Neural cell (in vitro differentiated cells): ENCODE data around the gene ARID1B. TPM values are rescaled to one million over a fixed set of nuclear protein-coding genes. Genes with fewer than 3 reads are reported as not detected.

Source experiments
- H2AFZ ChIP-seq: fragments of 200-600, 300-800 bp; sonication (generic), shearing (Covaris generic); 2 replicates; pipeline ENCODE4 v1.6.0; 2014; ENCODE audit warnings: low read depth, mild to moderate bottlenecking, antibody characterized with exemption, low read length, moderate library complexity
- H3F3A ChIP-seq: fragments of 200-600 bp; shearing (Covaris generic); 2 replicates; pipeline ENCODE4 v1.6.1; 2016; ENCODE audit warnings: mild to moderate bottlenecking, moderate library complexity, mixed read lengths, antibody characterized with exemption, low read length; ENCODE audit not compliant: insufficient read depth, poor library complexity, severe bottlenecking
- H3K27ac ChIP-seq: fragments of 200-600, 300-800 bp; sonication (generic), shearing (Covaris generic); 2 replicates; pipeline ENCODE4 v1.5.1; 2014; ENCODE audit warnings: mild to moderate bottlenecking, low read length, moderate library complexity
- H3K27me3 ChIP-seq: fragments of 300-800, 200-600 bp; sonication (generic), shearing (Covaris generic); 2 replicates; pipeline ENCODE4 v1.6.0; 2014; ENCODE audit warnings: mild to moderate bottlenecking, low read depth, low read length, moderate library complexity; ENCODE audit not compliant: insufficient read depth
- H3K36me3 ChIP-seq: fragments of 300-800, 200-600 bp; sonication (generic), shearing (Covaris generic); 2 replicates; pipeline ENCODE4 v1.5.1; 2014; ENCODE audit warnings: mild to moderate bottlenecking, antibody characterized with exemption, low read length, moderate library complexity; ENCODE audit not compliant: insufficient read depth
- H3K4me2 ChIP-seq: fragments of 300-800, 200-600 bp; sonication (generic), shearing (Covaris generic); 2 replicates; pipeline ENCODE4 v1.6.0; 2014; ENCODE audit warnings: mild to moderate bottlenecking, low read length
- H3K4me3 ChIP-seq: fragments of 300-800, 200-600 bp; sonication (generic), shearing (Covaris generic); 2 replicates; pipeline ENCODE4 v1.5.1; 2014; ENCODE audit warnings: mild to moderate bottlenecking, low read length, moderate library complexity
- H3K79me2 ChIP-seq: fragments of 200-600 bp; shearing (Covaris generic); replicated peaks from 2 replicates; pipeline ENCODE4 v1.6.0; 2014; ENCODE audit warnings: mild to moderate bottlenecking, low read length, moderate library complexity; ENCODE audit not compliant: insufficient read depth
- H3K9ac ChIP-seq: fragments of 300-800, 200-600 bp; sonication (generic), shearing (Covaris generic); 2 replicates; pipeline ENCODE4 v1.6.1; 2016; ENCODE audit warnings: mild to moderate bottlenecking, low read length, mixed read lengths
- H3K9me2 ChIP-seq: fragments of 200-600 bp; shearing (Covaris generic); 2 replicates; pipeline ENCODE4 v1.6.1; 2016; ENCODE audit warnings: mild to moderate bottlenecking, low read length, mixed read lengths; ENCODE audit not compliant: insufficient read depth
- H3K9me3 ChIP-seq: fragments of 200-600, 300-800 bp; sonication (generic), shearing (Covaris generic); 2 replicates; pipeline ENCODE4 v1.6.1; 2016; ENCODE audit warnings: mild to moderate bottlenecking, mixed run types, low read length, moderate library complexity, mixed read lengths
- H4K20me1 ChIP-seq: fragments of 200-600 bp; shearing (Covaris generic); 2 replicates; pipeline ENCODE4 v1.6.1; 2016; ENCODE audit warnings: mild to moderate bottlenecking, mixed run types; ENCODE audit not compliant: insufficient read depth
- CTCF ChIP-seq: fragments of 450-650 bp; IDR thresholded peaks from 2 replicates; pipeline ENCODE4 v1.5.1; 2014; ENCODE audit warnings: antibody characterized with exemption, mild to moderate bottlenecking, moderate library complexity; ENCODE audit not compliant: poor library complexity, severe bottlenecking
- EP300 ChIP-seq: fragments of 450-650 bp; conservative IDR thresholded peaks from 2 replicates; pipeline ENCODE4 v1.6.1; 2014; ENCODE audit warnings: antibody characterized with exemption, mild to moderate bottlenecking, moderate library complexity; ENCODE audit not compliant: poor library complexity, severe bottlenecking
- EZH2 ChIP-seq: fragments of 200-600, 300-800 bp; shearing (Covaris generic), sonication (generic); IDR thresholded peaks from 2 replicates; pipeline ENCODE4 v1.6.1; 2014; ENCODE audit warnings: antibody characterized with exemption, low read length, borderline replicate concordance, mild to moderate bottlenecking; ENCODE audit not compliant: insufficient read depth, poor library complexity, severe bottlenecking
- MXI1 ChIP-seq: fragments of 450-650 bp; conservative IDR thresholded peaks from 2 replicates; pipeline ENCODE4 v1.6.1; 2014; ENCODE audit warnings: antibody characterized with exemption, mild to moderate bottlenecking; ENCODE audit not compliant: poor library complexity, severe bottlenecking
- POLR2AphosphoS5 ChIP-seq: IDR thresholded peaks from 2 replicates; pipeline ENCODE4 v1.6.1; 2012
- RAD21 ChIP-seq: fragments of 450-650 bp; conservative IDR thresholded peaks from 2 replicates; pipeline ENCODE4 v1.6.1; 2014; ENCODE audit warnings: antibody characterized with exemption, mild to moderate bottlenecking, moderate library complexity
- REST ChIP-seq: IDR thresholded peaks from 2 replicates; pipeline ENCODE4 v1.6.1; 2012; ENCODE audit warnings: borderline replicate concordance
- SMC3 ChIP-seq: fragments of 450-650 bp; conservative IDR thresholded peaks from 2 replicates; pipeline ENCODE4 v1.6.1; 2014; ENCODE audit warnings: antibody characterized with exemption, mild to moderate bottlenecking, moderate library complexity; ENCODE audit not compliant: poor library complexity
- TAF1 ChIP-seq: IDR thresholded peaks from 2 replicates; pipeline ENCODE4 v1.6.1; 2012; ENCODE audit warnings: low read depth
- polyA plus RNA-seq: library from polyadenylated mRNA; depleted of rRNA; stranded (reverse); fragments of >200 nt; gene quantifications from 2 replicates; pipeline ENCODE4 v1.2.3, GENCODE V29; 2014

Gene ARID1B
- polyA plus RNA-seq, 1 donor from 2014 or later = 35.0 TPM

GRCh38 chr6:156842598-156843250, 65.5 kb downstream of the ARID1B start:
- no peak overlapping the region for H2AFZ ChIP-seq
- H3K27me3 ChIP-seq = no peaks in the 10 kb centered on the region
- H4K20me1 ChIP-seq = no peaks in the 10 kb centered on the region
- no peaks in the 10 kb centered on the region for H3K36me3 ChIP-seq
- no peak overlapping the region for H3K9ac ChIP-seq
- H3K9me2 ChIP-seq = no peaks in the 10 kb centered on the region
- no peak for TF ChIP-seq EP300
- no peak for TF ChIP-seq SMC3
- TF ChIP-seq RAD21 = no peak
- H3K79me2 ChIP-seq = peaks cover 52% of the 10 kb centered on the region
- no peak overlapping the region for H3K4me3 ChIP-seq
- H3K4me2 ChIP-seq = no peak overlapping the region
- no peaks in the 10 kb centered on the region for H3F3A ChIP-seq
- no peak overlapping the region for H3K27ac ChIP-seq
- H3K9me3 ChIP-seq = no peaks in the 10 kb centered on the region

- no peaks in the 10 kb centered on the region for H3K9me2 ChIP-seq
- no peak overlapping the region for H3K4me2 ChIP-seq
- H3K36me3 ChIP-seq = no peaks in the 10 kb centered on the region
- H3F3A ChIP-seq = no peaks in the 10 kb centered on the region
- no peak overlapping the region for H3K4me3 ChIP-seq
- no peaks in the 10 kb centered on the region for H3K9me3 ChIP-seq
- H3K79me2 ChIP-seq = peaks cover 60% of the 10 kb centered on the region
- no peaks in the 10 kb centered on the region for H3K27me3 ChIP-seq
- H3K27ac ChIP-seq = no peak overlapping the region
- TF ChIP-seq SMC3 = no peak
- no peak for TF ChIP-seq POLR2AphosphoS5
- TF ChIP-seq MXI1 = no peak
- TF ChIP-seq TAF1 = no peak
- TF ChIP-seq EZH2 = no peak
- TF ChIP-seq CTCF = no peak
- TF ChIP-seq REST = no peak
- TF ChIP-seq EP300 = no peak
- no peak for TF ChIP-seq RAD21
- H4K20me1 ChIP-seq = peaks cover 3% of the 10 kb centered on the region
- H3K9ac ChIP-seq = no peak overlapping the region
- no peak overlapping the region for H2AFZ ChIP-seq
Measured at GRCh38 chr6:156844089-156844488, 66.9 kb downstream of the ARID1B start.
